GM19328 (cell line): Measurements from ENCODE around the gene ZNF132.
A peak's percentile ranks its signal among the peaks of the same experiment; 100 is the strongest.
"Not testable (repeated sequence)": the region's sequence is repeated elsewhere in the genome, so short reads cannot be mapped to it uniquely, and the experiment has no call there.

ENCODE experiments used
- ATAC-seq: cut with Tn5 transposase; IDR thresholded peaks from one replicate; pipeline ENCODE4 v1.9.1; 2021; ENCODE audit warnings: mild to moderate bottlenecking, moderate library complexity; ENCODE audit not compliant: unreplicated experiment

Gene ZNF132

GRCh38 chr19:58468216-58468839 is 28.4 kb upstream of the ZNF132 start:
- ATAC-seq = no peak

- peak; percentile 86 for ATAC-seq
These were observed 27.0 kb upstream of the ZNF132 start, which contains the start of gene ZNF324 for GRCh38 chr19:58466760-58467589. Gene ZNF324, plus strand, starts transcription at chr19:58467080. Its CDS starts 2,106 bp downstream, at chr19:58469186.

- peak; percentile 10 for ATAC-seq
These were observed 26.3 kb upstream of the ZNF132 start for GRCh38 chr19:58466089-58466759.

- no peak for ATAC-seq
These were observed 20.1 kb upstream of the ZNF132 start for GRCh38 chr19:58460039-58460438.

- no peak for ATAC-seq
These were observed 16.2 kb upstream of the ZNF132 start for GRCh38 chr19:58456111-58456510.

- ATAC-seq = no peak
These were observed 15.4 kb upstream of the ZNF132 start for GRCh38 chr19:58455306-58455705.

GRCh38 chr19:58453743-58454142 is 13.8 kb upstream of the ZNF132 start:
- ATAC-seq = no peak

- ATAC-seq = peak; percentile 93
These were observed 11.6 kb upstream of the ZNF132 start, which contains the start of gene ZNF324B for GRCh38 chr19:58451358-58452101. Gene ZNF324B, plus strand, starts transcription at chr19:58451622. Its CDS starts 2,080 bp downstream, at chr19:58453702.

- peak; percentile 7 for ATAC-seq
These were observed 11.0 kb upstream of the ZNF132 start for GRCh38 chr19:58450856-58451357.

GRCh38 chr19:58449980-58450379 is 10.0 kb upstream of the ZNF132 start:
- ATAC-seq = not testable (repeated sequence)

- not testable (repeated sequence) for ATAC-seq
These were observed 8.9 kb upstream of the ZNF132 start for GRCh38 chr19:58448860-58449259.

- ATAC-seq = not testable (repeated sequence)
These were observed 3.0 kb upstream of the ZNF132 start for GRCh38 chr19:58442986-58443385.

- ATAC-seq = no peak
These were observed 603 bp upstream of the ZNF132 start for GRCh38 chr19:58440556-58440955.

- ATAC-seq = no peak
These were observed 5.7 kb downstream of the ZNF132 start for GRCh38 chr19:58434217-58434616.

GRCh38 chr19:58429745-58430144 is 10.2 kb downstream of the ZNF132 start:
- no peak for ATAC-seq

GRCh38 chr19:58428617-58429016 is 11.3 kb downstream of the ZNF132 start:
- ATAC-seq = no peak

GRCh38 chr19:58417071-58417470 is 22.9 kb downstream of the ZNF132 start:
- ATAC-seq = no peak

- ATAC-seq = no peak
These were observed 23.3 kb downstream of the ZNF132 start for GRCh38 chr19:58416604-58417003.

- ATAC-seq = no peak
These were observed 30.8 kb downstream of the ZNF132 start for GRCh38 chr19:58409010-58409790.
